Breast epithelium (tissue), 4 donors: ENCODE measurements around the gene P3H2. TPM values are rescaled to one million over a fixed set of nuclear protein-coding genes. Genes with fewer than 3 reads are reported as not detected.
A peak's percentile ranks its signal among the peaks of the same experiment; 100 is the strongest.

Experiments
- DNase-seq, 2 donors: peaks; one replicate each; pipeline ENCODE4 v3.0.0-alpha.2; 2019; ENCODE audit warnings: low spot score in 2 of 2
- H3K27ac ChIP-seq, 2 donors: fragments of 200-600 bp; sonication (generic) in 1 of 2; one replicate each; pipeline ENCODE4 v1.5.1; 2016 to 2019; ENCODE audit warnings: mild to moderate bottlenecking in 1 of 2
- H3K27me3 ChIP-seq, 2 donors: fragments of 200-600 bp; sonication (generic) in 1 of 2; one replicate each; pipeline versions ENCODE4 v1.5.1 to v1.6.0; 2017 to 2019; ENCODE audit warnings: control low read depth in 1 of 2, mild to moderate bottlenecking in 1 of 2
- H3K36me3 ChIP-seq: fragments of 200-600 bp; one replicate; pipeline ENCODE4 v1.5.1; 2019
- H3K4me1 ChIP-seq, 2 donors: fragments of 200-600 bp; sonication (generic); one replicate each; pipeline ENCODE4 v1.5.1; 2016 to 2019; ENCODE audit warnings: control low read depth in 1 of 2
- H3K4me3 ChIP-seq, 3 donors: fragments of 200-600 bp; sonication (generic); 1 replicate in 2 of 3; 2 replicates in 1 of 3; pipeline ENCODE4 v1.5.1; 2016 to 2019; ENCODE audit warnings: mild to moderate bottlenecking in 3 of 3, moderate library complexity in 2 of 3
- H3K9me3 ChIP-seq, 2 donors: fragments of 200-600 bp; sonication (generic) in 1 of 2; one replicate each; pipeline ENCODE4 v1.5.1; 2016 to 2019; ENCODE audit warnings: control low read depth in 1 of 2
- POLR2A ChIP-seq: fragments of 450-650 bp; IDR thresholded peaks from one replicate; pipeline ENCODE4 v1.6.1; 2016; ENCODE audit warnings: antibody characterized with exemption, mild to moderate bottlenecking, moderate library complexity
- POLR2AphosphoS5 ChIP-seq, 3 donors: sonication (generic); formaldehyde crosslinking; IDR thresholded peaks; one replicate each; pipeline ENCODE4 v1.6.1; 2017; ENCODE audit warnings: antibody characterized with exemption in 3 of 3
- intact Hi-C: fragments of 100-400 bp; cut with DNase I; formaldehyde crosslinking; loops from one replicate; pipeline ENCODE4 v1.15.1; 2023; ENCODE audit warnings: low total_unique reads
- total RNA-seq, 3 donors: library from RNA; depleted of rRNA; stranded (reverse); fragments of >200 nt; gene quantifications; one replicate each; pipeline ENCODE4 v1.1.0, GENCODE V29; 2016
- TF ChIP-seq, protein P1 (sequence below), 3 donors: fragments of 450-650 bp; IDR thresholded peaks; one replicate each; pipeline ENCODE4 v1.5.1; 2016 to 2017; ENCODE audit warnings: antibody characterized with exemption in 3 of 3, mild to moderate bottlenecking in 3 of 3, moderate library complexity in 3 of 3

The P3H2 gene
- total RNA-seq, 3 donors from 2014 or later, result 1.6 to 12.3 (median 10.2) TPM

DNA sequence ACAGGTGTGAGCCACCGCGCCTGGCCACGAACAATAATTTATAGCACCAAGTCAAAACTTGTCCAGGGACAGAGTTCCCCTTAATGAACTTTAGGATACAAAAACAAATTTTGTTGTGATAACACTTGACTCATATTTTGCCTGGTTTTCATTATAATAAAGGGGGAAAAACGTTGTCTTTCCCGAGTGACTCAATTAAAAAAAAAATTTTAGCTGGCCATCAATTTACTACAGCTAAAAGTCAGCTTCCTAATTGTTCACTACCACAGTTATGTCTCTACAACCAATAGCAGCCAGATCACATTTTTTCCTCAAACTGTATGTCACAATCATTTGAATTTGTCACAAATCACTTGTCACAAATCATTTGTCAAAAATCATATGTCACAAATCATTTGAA, 116.0 kb downstream of the P3H2 start:
- Histone ChIP-seq H3K9me3 (no peaks in the 10 kb centered on the region), H3K4me3 (no peak overlapping the region), H3K27ac (no peak overlapping the region), H3K27me3 (no peaks in the 10 kb centered on the region), H3K36me3 (no peaks in the 10 kb centered on the region), H3K4me1 (no peaks in the 10 kb centered on the region)
- intact Hi-C loops, result no loop called here
- DNase-seq, result no peak
- TF ChIP-seq, protein P1, sequence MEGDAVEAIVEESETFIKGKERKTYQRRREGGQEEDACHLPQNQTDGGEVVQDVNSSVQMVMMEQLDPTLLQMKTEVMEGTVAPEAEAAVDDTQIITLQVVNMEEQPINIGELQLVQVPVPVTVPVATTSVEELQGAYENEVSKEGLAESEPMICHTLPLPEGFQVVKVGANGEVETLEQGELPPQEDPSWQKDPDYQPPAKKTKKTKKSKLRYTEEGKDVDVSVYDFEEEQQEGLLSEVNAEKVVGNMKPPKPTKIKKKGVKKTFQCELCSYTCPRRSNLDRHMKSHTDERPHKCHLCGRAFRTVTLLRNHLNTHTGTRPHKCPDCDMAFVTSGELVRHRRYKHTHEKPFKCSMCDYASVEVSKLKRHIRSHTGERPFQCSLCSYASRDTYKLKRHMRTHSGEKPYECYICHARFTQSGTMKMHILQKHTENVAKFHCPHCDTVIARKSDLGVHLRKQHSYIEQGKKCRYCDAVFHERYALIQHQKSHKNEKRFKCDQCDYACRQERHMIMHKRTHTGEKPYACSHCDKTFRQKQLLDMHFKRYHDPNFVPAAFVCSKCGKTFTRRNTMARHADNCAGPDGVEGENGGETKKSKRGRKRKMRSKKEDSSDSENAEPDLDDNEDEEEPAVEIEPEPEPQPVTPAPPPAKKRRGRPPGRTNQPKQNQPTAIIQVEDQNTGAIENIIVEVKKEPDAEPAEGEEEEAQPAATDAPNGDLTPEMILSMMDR (IDR thresholded peaks at IDR 0.05), result no peak
- TF ChIP-seq POLR2A, result no peak
- no peak for TF ChIP-seq POLR2AphosphoS5 (IDR thresholded peaks at IDR 0.05)

DNA sequence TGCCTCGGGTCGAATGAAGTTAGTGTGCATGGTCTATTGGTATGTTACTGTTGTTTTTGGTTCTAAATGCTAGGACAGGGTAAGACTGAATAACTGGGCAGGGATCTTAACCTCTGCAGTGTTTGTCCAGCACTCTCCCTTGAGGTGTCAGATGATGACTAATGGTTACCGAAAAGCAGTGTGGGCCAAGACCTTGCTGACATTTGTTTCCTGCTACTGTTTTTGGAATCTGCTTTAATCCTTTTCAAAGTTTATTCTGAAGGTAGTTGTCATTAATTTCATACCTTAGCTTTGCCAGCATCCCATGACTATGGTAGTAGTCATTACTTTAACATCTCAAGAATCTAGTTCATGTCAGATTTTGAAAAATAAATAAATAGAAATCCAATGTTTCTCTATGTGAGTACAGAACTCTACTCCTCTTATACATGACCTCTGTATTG, 117.0 kb downstream of the P3H2 start:
- Histone ChIP-seq H3K27ac (no peak overlapping the region), H3K4me3 (no peak overlapping the region), H3K9me3 (no peaks in the 10 kb centered on the region), H3K36me3 (no peaks in the 10 kb centered on the region), H3K27me3 (no peaks in the 10 kb centered on the region), H3K4me1 (no peaks in the 10 kb centered on the region)
- TF ChIP-seq POLR2A (no peak), POLR2AphosphoS5 (IDR thresholded peaks at IDR 0.05) (no peak)
- TF ChIP-seq, protein P1 (IDR thresholded peaks at IDR 0.05), result no peak
- DNase-seq, result no peak
- intact Hi-C loops, result no loop called here

DNA sequence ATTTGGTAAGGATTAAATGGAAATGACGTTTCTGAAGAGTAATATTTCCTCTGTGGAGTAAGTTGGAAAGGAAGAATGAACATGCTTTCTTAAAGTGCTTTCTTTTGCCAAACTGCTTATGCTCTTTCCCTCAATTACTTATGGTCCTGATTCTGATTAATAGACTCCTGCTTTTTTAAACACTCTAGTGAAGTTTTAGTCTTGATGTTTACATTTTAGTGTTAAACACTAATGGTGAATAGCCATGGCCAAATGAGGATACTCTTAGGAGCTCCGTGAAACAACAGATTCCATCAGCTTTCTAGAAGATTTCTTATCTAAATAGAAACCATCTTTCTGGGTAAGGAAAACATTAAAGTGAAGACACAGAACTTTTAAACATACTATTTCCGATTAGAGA, 117.6 kb downstream of the P3H2 start:
- intact Hi-C loops, result no loop called here
- H3K4me1 ChIP-seq, result no peaks in the 10 kb centered on the region
- H3K36me3 ChIP-seq, result no peaks in the 10 kb centered on the region
- H3K27ac ChIP-seq, result no peak overlapping the region
- no peaks in the 10 kb centered on the region for H3K9me3 ChIP-seq
- no peaks in the 10 kb centered on the region for H3K27me3 ChIP-seq
- DNase-seq, result no peak
- H3K4me3 ChIP-seq, result no peak overlapping the region
- TF ChIP-seq POLR2A (no peak), POLR2AphosphoS5 (IDR thresholded peaks at IDR 0.05) (no peak)
- TF ChIP-seq, protein P1 (IDR thresholded peaks at IDR 0.05), result no peak

DNA sequence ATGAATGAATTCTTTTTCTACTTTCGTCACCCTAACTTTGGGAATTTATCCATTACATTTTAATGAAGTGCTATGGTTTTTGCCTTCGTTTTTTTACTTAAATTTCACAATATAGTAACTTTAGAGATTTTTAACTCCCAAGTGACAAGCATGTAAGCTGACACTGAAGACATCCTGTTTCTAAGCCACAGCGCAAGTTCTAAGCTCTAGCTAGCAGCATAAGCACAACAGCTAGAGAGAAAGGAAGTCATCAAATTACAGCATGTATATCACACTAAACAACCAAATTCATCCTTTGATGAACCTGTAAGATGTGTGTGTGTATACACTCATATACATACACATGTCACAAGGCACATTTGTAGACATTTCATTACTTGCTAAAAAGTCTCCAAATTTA, 119.3 kb downstream of the P3H2 start:
- Histone ChIP-seq H3K9me3 (no peaks in the 10 kb centered on the region), H3K36me3 (no peaks in the 10 kb centered on the region), H3K4me3 (no peak overlapping the region), H3K27ac (no peak overlapping the region), H3K27me3 (no peaks in the 10 kb centered on the region), H3K4me1 (no peaks in the 10 kb centered on the region)
- intact Hi-C loops, result no loop called here
- TF ChIP-seq POLR2AphosphoS5 (IDR thresholded peaks at IDR 0.05) (no peak), POLR2A (no peak)
- DNase-seq, result no peak

DNA sequence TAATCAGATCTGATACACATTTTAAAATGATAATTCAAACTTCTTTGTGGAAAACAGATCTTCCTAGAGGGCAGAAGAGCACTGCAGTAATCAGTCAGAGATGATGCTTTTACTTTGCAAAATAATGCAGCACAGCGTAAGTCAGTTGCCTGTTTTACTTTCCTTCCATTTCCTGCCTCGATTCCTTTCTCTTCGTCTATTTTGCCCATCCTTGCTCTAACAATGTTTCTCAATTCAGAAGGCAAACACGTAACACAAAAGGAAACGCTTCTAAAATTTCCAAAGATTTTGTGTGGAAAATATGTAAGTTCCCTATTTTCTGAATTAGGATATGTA, 119.9 kb downstream of the P3H2 start:
- Histone ChIP-seq H3K27me3 (no peaks in the 10 kb centered on the region), H3K9me3 (no peaks in the 10 kb centered on the region), H3K36me3 (no peaks in the 10 kb centered on the region), H3K4me1 (no peaks in the 10 kb centered on the region), H3K27ac (peak overlapping the region in 1 of 2 donors; percentile 2), H3K4me3 (peak overlapping the region in 1 of 3 donors; percentile 29)
- DNase-seq, result no peak
- intact Hi-C loops, result no loop called here
- TF ChIP-seq POLR2A (no peak), POLR2AphosphoS5 (IDR thresholded peaks at IDR 0.05) (no peak)
- TF ChIP-seq, protein P1 (IDR thresholded peaks at IDR 0.05), result no peak
